ENCODE results near the gene IGFL3.

- TF ChIP-seq CTCF (IDR thresholded peaks at IDR 0.05) (no peak), POLR2A (IDR thresholded peaks at IDR 0.05) (no peak)
These were observed 24.1 kb downstream of the IGFL3 start for GRCh38 chr19:46100344-46100743.

All from right lobe of liver (tissue), 4 donors.